Bronchial epithelial cell (primary cell): ENCODE measurements around the gene HOXB6. TPM values are rescaled to one million over a fixed set of nuclear protein-coding genes. Genes with fewer than 3 reads are reported as not detected.

Experiments used
- DNase-seq: peaks from one replicate; pipeline ENCODE4 v3.0.0-alpha.2; 2010; ENCODE audit warnings: low read depth
- FAIRE-seq: peaks from 2 replicates; lab custom pipeline; 2011; peaks lifted over from hg19 to GRCh38; lab: Jason Lieb, UNC
- H3K27me3 ChIP-seq: 2 replicates; pipeline ENCODE4 v1.5.1; 2011; ENCODE audit warnings: low read length; ENCODE audit not compliant: control insufficient read depth, insufficient read depth
- H3K36me3 ChIP-seq: 2 replicates; pipeline ENCODE4 v1.5.1; 2011; ENCODE audit warnings: low read length; ENCODE audit not compliant: control insufficient read depth, insufficient read depth
- H3K4me3 ChIP-seq: 2 replicates; pipeline ENCODE4 v1.5.1; 2011; ENCODE audit warnings: mild to moderate bottlenecking, low read depth, low read length, control low read depth
- total RNA-seq: library from RNA; depleted of rRNA; stranded (reverse); fragments of >200 nt; gene quantifications from 2 replicates; pipeline ENCODE4 v1.2.1, GENCODE V29; 2014
- TF ChIP-seq, protein P1 (sequence below): IDR thresholded peaks from 2 replicates; pipeline ENCODE4 v1.5.1; 2011; ENCODE audit warnings: mild to moderate bottlenecking, moderate library complexity, low read length, control low read depth, inconsistent platforms; ENCODE audit not compliant: insufficient read depth, severe bottlenecking

The HOXB6 gene
- total RNA-seq, 1 donor from 2014 or later, result not detected

GRCh38 chr17:48612456-48612853, 7.7 kb upstream of the HOXB6 start:
- Histone ChIP-seq H3K36me3 (no peaks in the 10 kb centered on the region), H3K27me3 (peaks cover 80% of the 10 kb centered on the region), H3K4me3 (no peak overlapping the region)
- DNase-seq (no peak), FAIRE-seq (no peak)
- TF ChIP-seq, protein P1, sequence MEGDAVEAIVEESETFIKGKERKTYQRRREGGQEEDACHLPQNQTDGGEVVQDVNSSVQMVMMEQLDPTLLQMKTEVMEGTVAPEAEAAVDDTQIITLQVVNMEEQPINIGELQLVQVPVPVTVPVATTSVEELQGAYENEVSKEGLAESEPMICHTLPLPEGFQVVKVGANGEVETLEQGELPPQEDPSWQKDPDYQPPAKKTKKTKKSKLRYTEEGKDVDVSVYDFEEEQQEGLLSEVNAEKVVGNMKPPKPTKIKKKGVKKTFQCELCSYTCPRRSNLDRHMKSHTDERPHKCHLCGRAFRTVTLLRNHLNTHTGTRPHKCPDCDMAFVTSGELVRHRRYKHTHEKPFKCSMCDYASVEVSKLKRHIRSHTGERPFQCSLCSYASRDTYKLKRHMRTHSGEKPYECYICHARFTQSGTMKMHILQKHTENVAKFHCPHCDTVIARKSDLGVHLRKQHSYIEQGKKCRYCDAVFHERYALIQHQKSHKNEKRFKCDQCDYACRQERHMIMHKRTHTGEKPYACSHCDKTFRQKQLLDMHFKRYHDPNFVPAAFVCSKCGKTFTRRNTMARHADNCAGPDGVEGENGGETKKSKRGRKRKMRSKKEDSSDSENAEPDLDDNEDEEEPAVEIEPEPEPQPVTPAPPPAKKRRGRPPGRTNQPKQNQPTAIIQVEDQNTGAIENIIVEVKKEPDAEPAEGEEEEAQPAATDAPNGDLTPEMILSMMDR, result no peak

- DNase-seq, result no peak
- no peak for FAIRE-seq
- Histone ChIP-seq H3K4me3 (no peak overlapping the region), H3K27me3 (peaks cover 83% of the 10 kb centered on the region), H3K36me3 (no peaks in the 10 kb centered on the region)
- TF ChIP-seq, protein P1, result no peak
Observed at GRCh38 chr17:48611681-48612455, 7.1 kb upstream of the HOXB6 start.

GRCh38 chr17:48611213-48611612, 6.4 kb upstream of the HOXB6 start:
- Histone ChIP-seq H3K36me3 (no peaks in the 10 kb centered on the region), H3K27me3 (peaks cover 83% of the 10 kb centered on the region), H3K4me3 (no peak overlapping the region)
- TF ChIP-seq, protein P1, result no peak
- no peak for FAIRE-seq
- DNase-seq, result no peak

- DNase-seq (no peak), FAIRE-seq (no peak)
- TF ChIP-seq, protein P1, result no peak
- Histone ChIP-seq H3K36me3 (no peaks in the 10 kb centered on the region), H3K27me3 (peaks cover 83% of the 10 kb centered on the region), H3K4me3 (no peak within 1 kb of the TSS)
Observed at GRCh38 chr17:48610282-48611211, 5.8 kb upstream of the HOXB6 start, which contains the start of gene HOXB7. TSS of gene HOXB7 (minus strand) at chr17:48611017. CDS start at chr17:48610918, 99 bp downstream.

- TF ChIP-seq, protein P1, result no peak
- Histone ChIP-seq H3K27me3 (peaks cover 84% of the 10 kb centered on the region), H3K36me3 (no peaks in the 10 kb centered on the region), H3K4me3 (no peak overlapping the region)
- no peak for FAIRE-seq
- DNase-seq, result no peak
Observed at GRCh38 chr17:48609759-48610281, 5.0 kb upstream of the HOXB6 start.
